GM13976 (cell line): ENCODE results near the gene AP1M2.
A peak's percentile ranks its signal among the peaks of the same experiment; 100 is the strongest.

Experiments
- DNase-seq: peaks from one replicate; pipeline ENCODE4 v3.0.0; 2012; ENCODE audit warnings: low spot score
- in situ Hi-C: fragments of 300-500 bp; cut with MboI; formaldehyde crosslinking; loops from one replicate; pipeline ENCODE4 v1.12.0; 2022; ENCODE audit warnings: low sequenced_read_pairs, mixed read lengths, inconsistent platforms; ENCODE audit not compliant: unreplicated experiment
- TF ChIP-seq, protein P1 (sequence below): IDR thresholded peaks from 2 replicates; pipeline ENCODE4 v1.5.1; 2012; ENCODE audit warnings: borderline replicate concordance, mild to moderate bottlenecking; ENCODE audit not compliant: insufficient read depth; ENCODE audit errors: extremely low read depth, missing control alignments, control extremely low read depth

AP1M2 gene

DNA sequence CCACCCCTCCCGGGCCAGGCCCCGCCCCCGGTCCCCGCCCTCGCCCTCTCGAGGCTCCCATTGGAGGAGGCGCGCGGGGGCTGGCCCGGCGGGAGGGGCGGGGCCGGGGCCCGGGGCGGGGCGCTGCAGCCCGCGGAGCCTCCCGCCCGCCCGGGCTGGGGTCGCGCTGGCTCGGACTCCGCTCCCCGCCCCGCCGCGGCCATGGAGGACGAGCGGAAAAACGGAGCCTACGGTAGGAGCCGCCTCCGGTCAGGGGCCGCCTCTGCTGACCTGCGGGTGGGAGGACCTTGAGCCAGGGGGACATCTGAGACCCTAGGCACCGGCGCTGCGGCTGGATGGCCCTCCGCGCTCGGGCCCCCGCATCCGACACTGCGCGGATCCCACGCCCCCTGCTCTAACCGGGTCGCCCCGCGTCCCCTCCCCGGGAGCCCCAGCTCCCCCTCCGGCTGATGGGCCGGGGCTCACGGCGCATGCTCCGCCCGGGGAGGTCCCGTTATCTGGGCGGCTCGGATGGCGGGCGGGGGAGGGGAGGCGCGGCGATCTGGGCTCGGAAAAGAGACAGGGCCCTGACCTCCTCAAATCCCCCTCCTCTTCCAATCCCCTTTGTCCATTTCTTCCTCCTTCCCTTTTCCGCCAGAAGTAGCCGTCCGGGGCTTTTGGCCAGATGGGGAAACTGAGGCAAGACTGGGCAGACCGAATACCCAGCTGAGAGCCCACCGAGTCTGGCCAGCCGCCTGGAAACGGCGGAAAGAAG is 15.4 kb upstream of the AP1M2 start:
- in situ Hi-C loops, result no loop called here
- DNase-seq, result peak; percentile 98
- TF ChIP-seq, protein P1, sequence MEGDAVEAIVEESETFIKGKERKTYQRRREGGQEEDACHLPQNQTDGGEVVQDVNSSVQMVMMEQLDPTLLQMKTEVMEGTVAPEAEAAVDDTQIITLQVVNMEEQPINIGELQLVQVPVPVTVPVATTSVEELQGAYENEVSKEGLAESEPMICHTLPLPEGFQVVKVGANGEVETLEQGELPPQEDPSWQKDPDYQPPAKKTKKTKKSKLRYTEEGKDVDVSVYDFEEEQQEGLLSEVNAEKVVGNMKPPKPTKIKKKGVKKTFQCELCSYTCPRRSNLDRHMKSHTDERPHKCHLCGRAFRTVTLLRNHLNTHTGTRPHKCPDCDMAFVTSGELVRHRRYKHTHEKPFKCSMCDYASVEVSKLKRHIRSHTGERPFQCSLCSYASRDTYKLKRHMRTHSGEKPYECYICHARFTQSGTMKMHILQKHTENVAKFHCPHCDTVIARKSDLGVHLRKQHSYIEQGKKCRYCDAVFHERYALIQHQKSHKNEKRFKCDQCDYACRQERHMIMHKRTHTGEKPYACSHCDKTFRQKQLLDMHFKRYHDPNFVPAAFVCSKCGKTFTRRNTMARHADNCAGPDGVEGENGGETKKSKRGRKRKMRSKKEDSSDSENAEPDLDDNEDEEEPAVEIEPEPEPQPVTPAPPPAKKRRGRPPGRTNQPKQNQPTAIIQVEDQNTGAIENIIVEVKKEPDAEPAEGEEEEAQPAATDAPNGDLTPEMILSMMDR, result no peak

- in situ Hi-C loops, result no loop called here
- no peak for DNase-seq
- TF ChIP-seq, protein P1, result no peak
Measured at GRCh38 chr19:10601999-10602329, 14.9 kb upstream of the AP1M2 start.

GRCh38 chr19:10600149-10600548 is 13.0 kb upstream of the AP1M2 start:
- DNase-seq, result no peak
- TF ChIP-seq, protein P1, result no peak
- in situ Hi-C loops, result no loop called here

DNA sequence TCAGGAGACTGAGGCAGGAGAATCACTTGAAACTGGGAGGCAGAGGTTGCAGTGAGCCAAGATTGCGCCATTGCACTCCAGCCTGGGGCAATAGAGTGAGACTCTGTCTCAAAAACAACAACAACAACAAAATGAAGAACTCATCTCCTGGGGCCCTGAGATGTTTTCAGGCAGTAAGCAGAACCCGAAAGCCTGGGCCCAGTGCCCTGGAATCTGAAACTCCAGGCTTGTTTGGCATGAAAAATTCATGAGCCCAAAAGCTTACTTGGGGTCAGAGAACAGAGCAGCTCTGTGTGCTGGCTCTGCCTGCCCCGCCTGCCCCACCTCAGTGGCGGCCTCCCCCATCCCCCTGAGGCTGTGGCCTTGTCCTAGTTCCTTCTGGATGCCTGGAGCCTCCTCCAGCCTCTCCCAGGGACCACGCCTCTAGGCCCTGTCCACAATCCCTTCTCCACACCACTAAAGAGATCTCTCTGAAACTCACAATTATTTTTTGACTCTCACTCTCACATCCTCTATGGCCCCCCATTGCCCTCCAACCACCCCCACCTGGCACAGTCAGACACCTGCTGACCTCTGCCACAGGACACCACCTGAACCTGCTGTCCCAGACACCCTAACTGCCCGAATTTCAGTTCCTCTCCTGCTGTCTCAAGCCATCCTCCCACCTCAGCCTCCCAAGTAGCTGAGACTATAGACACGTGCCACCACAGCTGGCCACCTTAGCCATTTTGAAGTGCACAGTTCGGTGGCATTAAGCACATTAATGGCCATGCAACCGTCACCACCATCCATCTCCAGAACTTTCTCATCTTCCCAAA is 6.9 kb upstream of the AP1M2 start:
- in situ Hi-C loops, result no loop called here
- DNase-seq, result peak; percentile 53
- TF ChIP-seq, protein P1, result no peak

GRCh38 chr19:10593148-10593547 is 6.0 kb upstream of the AP1M2 start:
- in situ Hi-C loops, result no loop called here
- DNase-seq, result no peak

GRCh38 chr19:10587839-10588150 is 683 bp upstream of the AP1M2 start:
- TF ChIP-seq, protein P1, result no peak
- in situ Hi-C loops, result no loop called here
- DNase-seq, result no peak

More at GRCh38 chr19:10593148-10593547, 6.0 kb upstream of the AP1M2 start:
- TF ChIP-seq, protein P1, result no peak
